IPS-11a (cell line): ENCODE measurements around the gene GRAMD1B.

Experiments used
- H3K4me3 ChIP-seq: one replicate; pipeline ENCODE4 v1.5.1; 2013; ENCODE audit warnings: low read depth, low read length, control low read depth

Gene GRAMD1B

DNA sequence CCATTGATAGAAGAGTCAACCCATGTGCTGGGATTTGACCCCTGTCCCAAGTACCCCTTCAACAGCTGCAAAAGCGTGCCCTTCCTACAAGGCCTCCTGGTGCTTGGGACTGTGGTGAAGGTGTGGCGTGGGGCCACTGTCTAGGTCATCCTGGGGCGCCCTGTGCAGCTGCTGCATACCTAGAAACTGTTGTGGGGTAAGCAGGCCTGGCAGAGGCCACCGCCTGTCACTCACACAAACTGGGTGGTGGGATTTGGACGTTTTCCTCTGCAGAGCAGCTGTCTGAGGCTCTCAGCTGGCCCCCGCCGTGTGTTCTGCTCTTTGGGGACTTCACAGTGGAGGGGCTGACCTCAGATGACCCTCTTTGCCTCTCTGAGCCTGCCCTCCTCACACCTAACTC, 154.7 kb downstream of the GRAMD1B start:
- no peak overlapping the region for H3K4me3 ChIP-seq

DNA sequence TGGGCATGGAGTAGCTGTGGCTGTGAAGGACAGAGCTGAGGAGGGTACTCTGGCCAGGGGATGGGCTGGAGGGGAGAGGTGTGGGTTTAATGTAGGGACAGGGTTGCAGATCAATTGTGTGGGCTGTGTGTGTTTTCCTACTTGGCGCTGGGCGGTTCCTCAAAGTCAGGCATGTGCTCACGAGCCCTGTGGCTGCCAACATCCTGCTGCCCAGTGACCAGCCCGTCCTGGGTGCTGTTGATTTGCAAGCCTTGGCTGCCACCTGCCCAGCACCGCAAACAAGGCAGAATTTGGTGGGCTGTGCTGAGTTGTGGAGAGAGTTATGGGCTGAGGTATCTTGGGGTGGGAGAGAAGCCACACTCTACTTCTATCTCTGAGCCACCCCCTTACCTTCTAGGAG, 155.1 kb downstream of the GRAMD1B start:
- H3K4me3 ChIP-seq: no peak overlapping the region

DNA sequence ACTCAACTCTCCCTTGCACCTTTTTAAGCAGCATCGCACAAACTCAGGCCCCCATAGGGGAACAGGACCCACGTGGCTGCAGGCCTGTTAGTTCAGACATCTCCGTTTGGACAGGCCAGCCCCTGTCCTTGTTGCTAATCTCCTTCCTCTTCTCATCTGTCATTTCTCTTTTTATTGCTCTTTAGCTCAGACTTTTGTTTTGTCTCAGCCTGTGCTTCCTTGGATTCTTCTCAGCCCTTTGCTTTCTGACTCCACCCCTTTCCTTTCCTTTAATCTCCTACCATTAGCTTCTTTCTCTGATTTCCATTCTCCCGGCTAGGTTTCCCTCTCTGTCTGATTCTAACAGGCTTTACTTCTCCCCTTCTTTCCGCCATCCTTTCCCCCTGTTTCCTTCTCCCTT, 155.6 kb downstream of the GRAMD1B start:
- no peak overlapping the region for H3K4me3 ChIP-seq

DNA sequence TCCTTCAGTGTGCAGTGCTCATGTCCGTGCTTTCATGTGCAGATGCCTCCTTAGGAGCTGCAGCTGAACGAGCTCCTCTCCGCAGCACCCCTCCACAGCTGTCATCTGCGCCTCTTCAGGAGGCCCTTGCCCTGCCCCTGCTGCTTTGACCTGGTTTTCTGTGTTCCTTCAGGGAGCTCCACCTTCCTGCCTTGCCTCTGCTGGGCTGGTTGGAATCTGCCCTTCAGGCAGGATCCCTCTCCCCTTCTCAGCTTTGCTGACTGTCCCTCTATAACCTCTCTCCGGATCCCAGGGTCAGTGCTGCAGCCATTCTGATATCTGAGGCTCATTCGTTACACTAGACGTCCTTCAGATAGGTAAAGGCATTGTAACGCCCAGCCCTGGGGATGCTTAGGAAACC, 156.5 kb downstream of the GRAMD1B start:
- H3K4me3 ChIP-seq: no peak overlapping the region

DNA sequence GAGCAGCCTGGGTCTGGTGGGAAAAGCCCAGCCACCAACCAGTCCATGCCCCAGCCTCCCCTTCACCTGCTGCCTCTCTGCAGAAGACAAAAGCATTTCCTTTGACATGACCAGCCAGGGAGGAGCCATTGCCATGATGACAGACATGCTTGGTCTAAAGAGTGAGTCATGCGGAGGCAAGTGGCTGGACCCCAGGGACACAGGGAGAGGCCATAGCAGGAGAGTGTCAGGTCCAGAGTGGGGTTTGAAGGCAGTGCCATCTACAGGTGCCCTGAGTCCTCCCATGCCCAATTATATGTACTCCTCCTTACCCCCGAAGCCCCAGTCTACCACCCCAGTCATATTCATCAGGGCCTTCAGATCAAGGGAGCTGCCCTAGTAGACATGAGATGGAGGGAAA, 157.0 kb downstream of the GRAMD1B start:
- no peak overlapping the region for H3K4me3 ChIP-seq

DNA sequence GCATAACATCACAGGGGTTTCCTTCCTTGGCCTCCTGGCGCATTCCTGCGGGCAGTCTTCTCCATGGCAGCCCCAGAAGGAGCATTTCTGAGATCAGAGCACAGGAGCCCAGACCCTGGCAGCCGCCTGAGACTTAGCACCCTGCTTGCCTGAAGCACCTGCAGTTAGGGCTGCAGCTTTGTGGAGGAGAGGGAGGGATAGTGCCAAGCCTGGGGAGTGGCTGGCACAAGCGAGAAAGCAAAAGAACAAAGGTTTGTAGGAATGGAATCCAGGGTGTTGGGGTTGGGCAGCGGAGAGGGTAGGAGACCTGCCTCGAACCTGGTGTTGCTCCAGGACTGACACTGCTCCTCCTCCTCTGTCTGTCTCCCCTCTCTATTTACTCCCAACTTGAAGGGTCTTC, 157.5 kb downstream of the GRAMD1B start:
- H3K4me3 ChIP-seq: no peak overlapping the region

DNA sequence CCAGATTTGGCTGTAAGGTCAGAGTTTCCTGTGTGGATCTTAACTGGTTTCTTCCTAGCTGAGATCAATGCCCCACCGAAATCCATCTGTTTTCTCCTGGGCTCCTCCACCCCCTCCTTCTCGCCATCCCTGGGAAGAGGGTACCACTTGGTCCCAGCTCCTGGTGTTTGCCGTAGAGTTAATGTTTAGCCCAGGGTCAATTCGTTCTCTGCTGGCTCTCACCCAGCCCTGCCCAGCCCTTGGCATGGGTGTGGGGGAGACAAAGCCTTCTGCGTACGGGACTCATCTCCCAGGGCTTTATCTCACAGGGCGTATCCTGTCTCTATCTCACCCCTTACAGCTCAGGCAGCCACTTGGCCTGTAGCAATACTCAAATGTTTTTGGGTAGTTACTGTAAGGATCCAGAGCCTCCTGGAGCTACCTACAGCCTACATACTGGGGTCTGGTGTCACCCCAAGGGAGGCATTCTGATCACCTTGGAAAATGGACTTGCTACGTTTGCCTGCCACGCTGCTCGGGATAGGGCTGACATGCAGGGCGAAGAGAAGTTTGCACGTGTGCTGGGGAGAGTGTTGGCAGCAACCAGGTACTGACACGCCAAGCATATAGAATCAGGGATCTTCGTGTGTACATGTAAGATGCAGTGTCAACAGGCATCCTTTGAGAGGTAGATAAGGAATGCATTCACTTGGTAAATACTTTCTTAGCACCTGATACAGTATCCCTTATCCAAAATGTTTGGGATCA, 158.2 kb downstream of the GRAMD1B start:
- H3K4me3 ChIP-seq: no peak overlapping the region

DNA sequence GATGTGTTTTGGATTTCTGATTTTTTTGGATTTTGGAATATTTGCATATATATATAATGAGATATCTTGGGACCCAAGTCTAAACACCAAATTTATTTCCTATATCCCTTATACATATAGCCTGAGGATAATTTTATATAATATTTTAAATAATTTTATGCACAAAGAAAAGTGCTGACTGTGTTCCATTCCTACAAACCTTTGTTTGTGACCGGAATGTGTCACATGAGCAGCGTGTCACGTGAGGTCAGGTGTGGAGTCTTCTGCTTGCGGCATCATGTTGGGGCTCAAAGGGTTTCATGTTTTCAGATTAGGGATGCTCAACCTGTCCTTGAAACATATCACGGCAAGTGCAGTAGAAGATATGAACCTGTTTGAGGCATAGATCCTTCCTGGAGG, 158.8 kb downstream of the GRAMD1B start:
- H3K4me3 ChIP-seq: no peak overlapping the region

DNA sequence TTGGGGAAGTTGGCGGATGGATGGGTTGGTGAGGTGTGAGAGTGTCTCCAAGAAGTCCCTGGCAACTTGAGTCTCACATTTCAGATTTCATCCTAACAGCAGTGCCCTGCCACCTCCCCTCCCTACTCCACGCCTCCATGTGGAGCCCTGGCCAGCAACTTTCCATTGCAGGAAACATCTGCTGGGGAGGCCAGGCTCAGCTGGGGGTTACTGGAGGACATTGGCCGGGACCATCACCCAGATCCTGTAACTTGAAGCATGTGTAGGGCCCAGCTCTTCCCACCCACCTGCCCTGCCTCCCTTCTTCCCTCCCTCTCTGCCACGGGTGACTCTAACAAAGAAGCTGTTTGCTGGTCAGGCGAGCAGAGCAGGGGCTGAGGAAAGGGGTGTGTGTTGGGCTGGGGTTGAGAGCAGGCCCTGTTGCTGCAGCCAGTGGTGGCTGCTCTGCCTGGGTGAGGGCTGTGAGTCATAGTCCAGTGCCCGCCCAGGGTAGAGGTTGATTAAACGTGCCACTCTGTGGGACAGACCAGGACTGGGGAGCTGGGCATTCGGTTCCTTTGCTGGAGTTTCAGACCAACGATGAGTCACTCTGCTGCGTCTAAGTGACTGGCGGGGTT, 160.3 kb downstream of the GRAMD1B start:
- no peak overlapping the region for H3K4me3 ChIP-seq

DNA sequence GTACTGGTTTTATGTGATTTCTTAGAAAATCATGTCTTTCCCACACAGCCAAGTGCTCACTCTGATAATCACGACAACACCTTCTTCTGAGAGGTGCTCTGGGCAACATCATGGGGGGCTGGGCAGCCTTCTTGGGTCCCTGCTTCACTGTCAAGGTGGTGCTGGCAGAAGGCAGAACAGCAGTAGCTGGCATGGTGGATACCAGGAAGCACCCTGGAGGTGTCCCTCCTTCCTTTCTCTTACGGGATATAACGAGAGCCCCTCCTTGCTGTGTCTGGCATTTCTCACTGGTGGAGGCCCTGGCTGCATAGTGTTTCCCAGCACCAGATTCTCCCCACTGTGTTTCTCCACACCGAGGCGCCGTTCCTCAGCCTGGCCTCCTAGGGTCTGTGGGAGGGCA, 163.5 kb downstream of the GRAMD1B start:
- no peak overlapping the region for H3K4me3 ChIP-seq

DNA sequence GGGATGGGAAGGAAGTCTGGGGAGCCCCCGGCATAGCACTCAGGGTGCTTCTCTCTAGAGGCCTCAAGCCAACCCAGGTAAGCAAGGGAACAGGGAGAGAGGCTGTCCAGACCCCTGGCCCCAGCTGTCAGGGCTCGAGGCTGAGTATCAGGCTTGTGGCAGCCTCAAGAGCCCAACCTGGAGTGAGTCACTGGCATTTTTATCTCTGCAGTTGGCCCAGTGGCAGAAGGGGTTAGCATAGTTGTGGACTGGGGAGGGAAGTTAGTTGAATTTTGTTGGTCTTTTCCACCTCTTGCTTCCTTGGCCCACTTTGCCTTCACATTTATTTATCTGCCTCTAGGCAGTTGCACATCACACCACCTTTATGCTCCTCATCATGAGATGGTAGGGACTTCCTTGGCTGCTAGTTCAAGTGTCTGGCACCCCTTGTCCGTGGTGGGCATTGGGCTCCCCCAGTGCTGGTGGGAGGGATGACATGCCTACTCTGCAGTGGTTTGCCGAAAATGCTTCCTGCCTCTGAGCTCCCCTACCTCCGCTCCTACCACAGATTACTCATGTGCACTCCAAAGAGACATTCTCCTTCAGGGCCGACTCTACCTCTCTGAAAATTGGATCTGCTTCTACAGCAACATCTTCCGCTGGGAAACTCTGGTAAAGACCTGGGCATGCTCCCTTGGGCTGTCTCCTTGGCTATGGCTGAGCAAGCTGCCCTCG, 164.3 kb downstream of the GRAMD1B start:
- H3K4me3 ChIP-seq: no peak overlapping the region

DNA sequence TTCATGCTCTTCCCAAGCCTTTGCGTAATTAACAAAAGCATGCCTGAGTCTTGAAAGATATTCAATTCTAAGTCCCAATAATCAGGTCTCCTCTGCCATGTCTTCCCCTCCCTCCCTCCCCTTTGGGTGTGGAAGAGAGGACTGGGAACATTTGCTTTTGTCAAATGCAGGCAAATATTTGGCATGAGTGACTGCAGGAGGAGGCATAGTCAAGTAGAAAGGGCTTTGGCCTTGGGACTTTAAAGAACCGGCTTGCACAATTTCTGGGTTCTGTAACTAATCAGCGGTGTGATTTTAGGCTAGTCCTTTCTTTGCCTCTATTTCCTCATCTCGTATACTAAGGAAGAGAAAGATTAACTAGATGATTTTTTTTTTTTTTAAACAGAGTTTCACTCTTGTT, 164.9 kb downstream of the GRAMD1B start:
- no peak overlapping the region for H3K4me3 ChIP-seq

DNA sequence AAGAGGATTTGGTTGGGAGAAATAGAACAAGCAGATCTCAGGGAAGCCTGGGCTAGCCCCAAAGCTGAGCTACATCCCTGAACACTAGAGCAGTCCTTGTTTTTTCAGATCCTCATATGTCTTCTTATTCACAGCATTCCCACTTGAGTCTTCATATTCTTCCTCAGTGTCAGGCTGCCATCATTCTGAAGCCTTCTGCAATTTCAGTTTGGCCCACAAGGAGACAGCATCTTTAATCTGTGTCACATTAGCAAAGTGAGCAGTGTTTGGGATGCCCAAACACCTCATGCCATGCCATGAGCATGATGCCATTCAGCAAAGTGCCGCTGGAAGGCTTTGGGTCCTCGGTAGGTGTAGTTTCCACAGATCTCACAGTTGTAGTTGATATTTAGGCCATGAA, 167.8 kb downstream of the GRAMD1B start:
- no peak overlapping the region for H3K4me3 ChIP-seq

DNA sequence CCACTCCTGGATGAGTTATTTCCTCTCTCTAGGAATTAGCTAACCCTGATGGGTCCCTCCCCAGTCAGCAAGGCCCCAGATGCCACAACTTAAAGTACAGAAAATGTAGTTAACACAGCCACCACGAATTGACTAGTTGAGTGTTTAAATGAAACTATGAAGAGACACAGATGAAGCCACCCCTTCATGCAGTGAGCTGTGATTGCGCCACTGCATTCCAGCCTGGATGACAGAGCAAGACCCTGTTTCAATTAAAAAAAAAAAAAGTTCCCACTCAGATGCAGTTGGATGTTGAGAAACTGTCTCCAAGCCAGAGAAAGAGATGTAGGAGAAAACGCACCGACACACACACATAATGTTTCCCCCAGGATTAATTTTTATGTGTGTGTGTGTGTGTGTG, 171.1 kb downstream of the GRAMD1B start:
- H3K4me3 ChIP-seq: no peak overlapping the region

DNA sequence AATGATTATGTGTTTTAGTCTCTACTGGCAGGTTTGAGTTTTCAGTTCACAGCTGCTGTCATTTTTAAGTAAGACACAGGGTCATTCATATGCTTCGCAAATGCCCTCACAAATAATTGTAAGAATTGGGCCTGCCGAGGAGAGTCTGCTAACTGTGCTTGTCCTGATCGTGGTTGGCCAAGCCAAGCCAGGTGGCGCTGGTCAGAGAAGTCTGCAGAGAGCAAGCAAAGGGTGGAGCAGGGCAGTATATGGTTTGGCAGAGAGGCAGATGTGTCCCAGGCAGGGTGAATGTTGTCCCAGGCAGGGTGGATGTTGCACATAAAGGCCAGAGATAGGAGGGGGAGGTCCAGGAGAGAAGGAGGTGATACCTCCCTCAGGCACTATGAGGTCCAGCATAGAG, 171.7 kb downstream of the GRAMD1B start:
- H3K4me3 ChIP-seq: no peak overlapping the region

DNA sequence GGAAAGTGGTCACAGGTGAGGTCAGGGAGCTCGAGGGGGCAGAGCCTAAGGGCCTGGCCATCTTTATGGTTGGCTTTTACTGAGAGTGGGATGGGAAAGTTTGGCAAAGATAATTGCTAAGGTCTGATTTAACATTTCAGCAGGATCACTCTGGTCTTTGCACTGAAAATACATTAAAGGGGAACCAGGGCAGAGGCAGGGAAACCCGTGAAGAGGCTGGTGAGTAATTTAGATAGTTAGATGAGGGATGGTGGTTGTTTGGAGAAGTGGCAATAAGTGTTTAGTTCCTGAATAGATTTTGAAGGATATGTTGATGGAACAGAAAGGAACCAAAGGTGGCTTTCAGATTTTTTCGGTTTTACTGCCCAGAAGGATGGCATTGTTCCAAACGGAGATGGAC, 173.6 kb downstream of the GRAMD1B start:
- H3K4me3 ChIP-seq: no peak overlapping the region

DNA sequence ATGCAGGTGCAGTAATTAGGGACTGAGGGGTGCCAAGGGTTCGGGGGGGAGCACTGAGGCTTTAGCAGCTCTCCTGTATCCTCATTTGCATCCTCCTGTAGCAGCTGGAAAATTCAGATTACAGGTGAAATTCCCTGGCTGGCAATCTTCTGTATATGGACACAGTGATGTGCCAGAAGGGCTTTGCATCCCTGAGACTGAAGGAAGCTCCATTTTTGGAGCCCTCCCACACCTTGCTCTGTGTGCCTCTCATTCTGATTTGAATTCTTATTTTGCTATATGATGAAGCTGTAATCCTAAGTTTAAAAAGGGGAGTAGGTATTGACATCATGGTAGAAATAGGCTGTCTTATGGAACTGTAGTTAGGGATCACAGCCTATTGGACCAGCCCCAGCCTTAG, 177.7 kb downstream of the GRAMD1B start:
- no peak overlapping the region for H3K4me3 ChIP-seq

DNA sequence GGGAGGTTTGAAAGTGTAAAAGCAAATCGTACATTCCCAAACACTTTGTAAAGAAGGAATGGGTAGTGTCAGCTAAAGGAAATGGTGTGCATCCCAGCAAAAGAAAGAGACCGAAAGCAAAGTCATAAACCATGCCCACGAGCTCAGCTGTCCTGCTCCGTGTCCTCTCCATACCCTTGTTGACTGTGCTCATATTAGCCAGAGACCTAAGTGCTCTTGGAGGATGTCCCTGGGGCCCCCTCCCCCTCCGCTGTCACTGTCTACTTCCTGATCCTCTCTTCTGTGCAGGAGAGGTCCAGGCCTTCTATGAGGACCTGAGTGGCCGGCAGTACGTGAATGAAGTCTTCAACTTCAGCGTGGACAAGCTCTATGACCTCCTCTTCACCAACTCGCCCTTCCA, 178.3 kb downstream of the GRAMD1B start:
- no peak overlapping the region for H3K4me3 ChIP-seq

DNA sequence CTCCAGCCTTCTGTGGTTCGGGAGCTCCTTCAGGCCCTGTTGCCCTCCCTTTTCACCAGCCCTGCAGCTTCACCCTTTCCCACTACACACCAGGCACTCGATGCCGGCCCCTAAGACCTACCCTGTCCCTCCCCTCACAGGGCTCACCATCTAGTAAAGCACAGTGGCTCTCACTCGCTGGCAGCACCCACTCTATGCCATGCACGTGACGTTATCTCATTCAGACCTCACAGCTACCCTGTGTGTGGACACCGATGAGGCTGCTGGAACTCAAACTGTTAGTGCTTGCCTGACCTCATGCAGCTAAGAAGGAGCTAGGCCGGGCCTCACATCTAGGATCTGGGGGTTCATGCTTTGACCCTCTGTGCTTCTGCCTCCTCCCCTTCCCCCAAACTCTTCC, 178.9 kb downstream of the GRAMD1B start:
- H3K4me3 ChIP-seq: no peak overlapping the region

DNA sequence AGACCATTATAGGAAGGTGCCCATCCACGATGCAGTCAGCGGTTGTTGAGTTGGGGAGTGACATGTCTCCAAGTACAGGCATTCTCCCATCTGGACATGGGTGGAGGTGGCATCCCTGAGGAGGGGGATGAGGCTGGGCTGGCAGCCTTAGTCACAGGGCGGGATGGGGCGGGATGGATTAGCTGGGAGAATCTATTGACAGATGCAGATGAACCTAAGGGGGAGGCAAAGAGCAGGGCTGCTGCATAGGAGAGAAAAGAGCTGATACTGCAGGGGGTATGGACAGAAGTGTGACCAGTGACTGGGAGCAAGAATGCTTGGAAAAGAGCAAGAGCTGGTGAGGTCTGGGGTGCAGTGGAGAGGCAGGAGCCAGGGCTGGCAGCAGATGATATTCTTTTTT, 181.6 kb downstream of the GRAMD1B start:
- no peak overlapping the region for H3K4me3 ChIP-seq

DNA sequence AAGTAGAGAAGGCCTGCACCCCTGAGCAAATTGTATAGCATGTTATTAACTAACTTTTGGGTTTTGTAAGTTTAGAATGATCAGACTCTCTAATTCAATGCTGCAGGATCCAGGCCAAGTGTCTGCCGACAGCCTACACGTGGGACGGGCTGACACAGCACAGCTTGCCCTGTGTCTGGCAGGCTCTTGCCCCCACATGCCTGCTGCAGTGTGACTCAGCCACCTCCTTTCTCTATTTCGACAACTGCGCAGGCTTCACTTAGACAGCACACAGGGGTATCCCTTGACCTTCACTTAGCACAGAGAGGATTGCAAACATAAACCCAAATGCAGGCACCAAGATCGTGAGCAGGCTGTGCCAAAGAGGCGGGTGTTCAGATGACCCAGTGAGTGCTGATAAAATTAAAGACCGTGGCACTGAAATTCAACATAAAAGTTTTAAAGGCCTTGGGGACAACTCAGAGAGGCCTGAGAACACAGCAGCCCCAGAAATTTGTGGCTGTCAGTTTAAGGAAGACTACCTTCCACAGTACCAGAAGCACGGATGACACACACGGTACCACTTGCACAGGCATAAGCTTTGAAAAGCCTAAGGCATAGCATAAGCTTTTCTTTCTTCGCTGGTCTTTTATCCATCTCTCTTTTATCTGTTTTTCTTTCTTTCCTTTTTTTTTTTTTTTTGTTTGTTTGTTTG, 186.6 kb downstream of the GRAMD1B start:
- no peak overlapping the region for H3K4me3 ChIP-seq

DNA sequence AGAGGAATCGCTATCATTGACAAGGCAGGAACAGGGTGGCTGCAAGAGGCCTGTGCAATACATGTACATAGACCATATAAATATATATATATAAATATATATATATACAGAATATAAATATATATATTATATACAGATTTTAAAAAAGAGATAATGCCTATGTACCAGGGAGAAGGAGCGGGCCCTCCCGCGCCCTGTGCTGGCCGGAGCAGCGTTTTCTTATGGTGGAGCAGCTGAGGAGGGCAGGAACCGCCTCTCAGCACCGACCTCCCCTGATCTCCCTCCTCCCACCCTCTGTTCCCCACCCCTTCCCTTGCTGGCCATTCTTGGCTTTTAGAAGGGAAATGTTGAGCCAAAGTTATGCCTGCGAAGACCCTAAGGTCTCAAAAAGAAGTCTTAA, 192.5 kb downstream of the GRAMD1B start:
- no peak overlapping the region for H3K4me3 ChIP-seq
